A549 (cell line): ENCODE measurements around the gene IFNW1.

ENCODE experiments used
- CHD2 ChIP-seq: fragments of 150-350 bp; IDR thresholded peaks from 2 replicates; pipeline ENCODE4 v1.6.1; 2014; ENCODE audit warnings: low read length; ENCODE audit not compliant: partially characterized antibody
- EP300 ChIP-seq, 2 experiments: fragments of >200 bp; sonication (Bioruptor Twin); formaldehyde crosslinking; IDR thresholded peaks; 2 replicates in 1 of 2; 3 replicates in 1 of 2; pipeline ENCODE4 v1.6.1; 2016 to 2017
- SMC3 ChIP-seq: fragments of >200 bp; sonication (Bioruptor Twin); formaldehyde crosslinking; IDR thresholded peaks from 3 replicates; pipeline ENCODE4 v1.6.1; 2018; ENCODE audit warnings: inconsistent platforms
- TF ChIP-seq, protein P1 (sequence below): fragments of 150-350 bp; IDR thresholded peaks from 2 replicates; pipeline ENCODE4 v1.6.1; 2014; ENCODE audit warnings: low read depth, mild to moderate bottlenecking, low read length
- TF ChIP-seq, protein P2 (sequence below): fragments of >200 bp; sonication (Bioruptor Twin); formaldehyde crosslinking; IDR thresholded peaks from 3 replicates; pipeline ENCODE4 v1.5.1; 2016

DNA sequence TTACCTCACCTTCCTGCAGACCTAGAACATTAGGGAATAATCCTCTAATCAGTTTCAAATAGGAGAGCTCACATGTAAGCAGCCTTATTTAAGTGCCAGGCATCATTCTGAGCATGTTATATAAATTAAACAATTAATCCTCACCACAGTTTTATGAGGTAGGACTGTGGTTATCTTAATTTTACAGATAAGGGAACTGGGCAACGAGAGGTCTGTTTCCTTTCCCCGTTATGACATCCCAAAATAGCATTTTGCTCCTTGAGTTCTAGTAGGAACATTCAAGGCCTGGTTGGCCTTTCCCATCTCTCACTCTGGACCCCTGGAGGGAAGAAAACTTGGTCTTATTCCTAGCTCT, 44.8 kb downstream of the IFNW1 start:
- no peak for TF ChIP-seq EP300 (IDR thresholded peaks at IDR 0.05)
- no peak for TF ChIP-seq CHD2
- no peak for TF ChIP-seq SMC3
- TF ChIP-seq, protein P1, sequence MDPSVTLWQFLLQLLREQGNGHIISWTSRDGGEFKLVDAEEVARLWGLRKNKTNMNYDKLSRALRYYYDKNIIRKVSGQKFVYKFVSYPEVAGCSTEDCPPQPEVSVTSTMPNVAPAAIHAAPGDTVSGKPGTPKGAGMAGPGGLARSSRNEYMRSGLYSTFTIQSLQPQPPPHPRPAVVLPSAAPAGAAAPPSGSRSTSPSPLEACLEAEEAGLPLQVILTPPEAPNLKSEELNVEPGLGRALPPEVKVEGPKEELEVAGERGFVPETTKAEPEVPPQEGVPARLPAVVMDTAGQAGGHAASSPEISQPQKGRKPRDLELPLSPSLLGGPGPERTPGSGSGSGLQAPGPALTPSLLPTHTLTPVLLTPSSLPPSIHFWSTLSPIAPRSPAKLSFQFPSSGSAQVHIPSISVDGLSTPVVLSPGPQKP, result no peak
- TF ChIP-seq, protein P2, sequence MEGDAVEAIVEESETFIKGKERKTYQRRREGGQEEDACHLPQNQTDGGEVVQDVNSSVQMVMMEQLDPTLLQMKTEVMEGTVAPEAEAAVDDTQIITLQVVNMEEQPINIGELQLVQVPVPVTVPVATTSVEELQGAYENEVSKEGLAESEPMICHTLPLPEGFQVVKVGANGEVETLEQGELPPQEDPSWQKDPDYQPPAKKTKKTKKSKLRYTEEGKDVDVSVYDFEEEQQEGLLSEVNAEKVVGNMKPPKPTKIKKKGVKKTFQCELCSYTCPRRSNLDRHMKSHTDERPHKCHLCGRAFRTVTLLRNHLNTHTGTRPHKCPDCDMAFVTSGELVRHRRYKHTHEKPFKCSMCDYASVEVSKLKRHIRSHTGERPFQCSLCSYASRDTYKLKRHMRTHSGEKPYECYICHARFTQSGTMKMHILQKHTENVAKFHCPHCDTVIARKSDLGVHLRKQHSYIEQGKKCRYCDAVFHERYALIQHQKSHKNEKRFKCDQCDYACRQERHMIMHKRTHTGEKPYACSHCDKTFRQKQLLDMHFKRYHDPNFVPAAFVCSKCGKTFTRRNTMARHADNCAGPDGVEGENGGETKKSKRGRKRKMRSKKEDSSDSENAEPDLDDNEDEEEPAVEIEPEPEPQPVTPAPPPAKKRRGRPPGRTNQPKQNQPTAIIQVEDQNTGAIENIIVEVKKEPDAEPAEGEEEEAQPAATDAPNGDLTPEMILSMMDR, result no peak
